IPS-20b (cell line): ENCODE results near the gene FCER2.

Experiments
- H3K27ac ChIP-seq: one replicate; pipeline ENCODE4 v1.5.1; 2013; ENCODE audit warnings: low read length
- H3K27me3 ChIP-seq: 2 replicates; pipeline ENCODE4 v1.6.1; 2013; ENCODE audit warnings: mild to moderate bottlenecking, low read length, inconsistent platforms; ENCODE audit not compliant: insufficient read depth
- H3K36me3 ChIP-seq: 2 replicates; pipeline ENCODE4 v1.6.1; 2013; ENCODE audit warnings: low read depth, mild to moderate bottlenecking, inconsistent platforms, low read length, moderate library complexity; ENCODE audit not compliant: insufficient read depth
- H3K4me1 ChIP-seq: 2 replicates; pipeline ENCODE4 v1.6.1; 2013; ENCODE audit warnings: mild to moderate bottlenecking, control low read depth, inconsistent platforms, low read length, moderate library complexity; ENCODE audit not compliant: insufficient read depth
- H3K4me3 ChIP-seq: 2 replicates; pipeline ENCODE4 v1.5.1; 2013; ENCODE audit warnings: mild to moderate bottlenecking, low read length, inconsistent platforms
- H3K9ac ChIP-seq: 2 replicates; pipeline ENCODE4 v1.6.1; 2013; ENCODE audit warnings: low read depth, mild to moderate bottlenecking, inconsistent platforms, low read length, moderate library complexity
- H3K9me3 ChIP-seq: 2 replicates; pipeline ENCODE4 v1.6.1; 2013; ENCODE audit warnings: mild to moderate bottlenecking, low read depth, low read length, inconsistent platforms; ENCODE audit not compliant: insufficient read depth

FCER2 gene

GRCh38 chr19:7679771-7680605, 21.9 kb downstream of the FCER2 start:
- peaks cover 28% of the 10 kb centered on the region for H3K27me3 ChIP-seq
- H3K36me3 ChIP-seq: peaks cover 15% of the 10 kb centered on the region
- no peak overlapping the region for H3K9ac ChIP-seq
- H3K27ac ChIP-seq: no peak overlapping the region
- H3K4me1 ChIP-seq: no peaks in the 10 kb centered on the region; the same call in 1 of the 2 replicates
- H3K4me3 ChIP-seq: peak overlapping the region; percentile 87; the same call in 1 of the 2 replicates
- H3K9me3 ChIP-seq: no peaks in the 10 kb centered on the region

GRCh38 chr19:7678971-7679751, 22.8 kb downstream of the FCER2 start:
- Histone ChIP-seq H3K4me3 (no peak overlapping the region), H3K9ac (no peak overlapping the region), H3K27me3 (peaks cover 28% of the 10 kb centered on the region), H3K36me3 (peaks cover 15% of the 10 kb centered on the region), H3K4me1 (no peaks in the 10 kb centered on the region; the same call in 1 of the 2 replicates), H3K27ac (no peak overlapping the region), H3K9me3 (no peaks in the 10 kb centered on the region)

- no peak overlapping the region for H3K27ac ChIP-seq
- peaks cover 7% of the 10 kb centered on the region for H3K36me3 ChIP-seq
- peaks cover 41% of the 10 kb centered on the region for H3K27me3 ChIP-seq
- H3K4me1 ChIP-seq: no peaks in the 10 kb centered on the region; the same call in 1 of the 2 replicates
- no peaks in the 10 kb centered on the region for H3K9me3 ChIP-seq
- H3K4me3 ChIP-seq: no peak overlapping the region
- H3K9ac ChIP-seq: no peak overlapping the region
These were observed 24.1 kb downstream of the FCER2 start for GRCh38 chr19:7677669-7678311.

- Histone ChIP-seq H3K4me3 (no peak within 1 kb of the TSS), H3K27ac (no peak within 1 kb of the TSS), H3K9me3 (no peaks in the 10 kb centered on the region), H3K9ac (no peak within 1 kb of the TSS), H3K36me3 (no peaks in the 10 kb centered on the region), H3K4me1 (no peaks in the 10 kb centered on the region; the same call in 1 of the 2 replicates), H3K27me3 (peaks cover 50% of the 10 kb centered on the region)
These were observed 25.1 kb downstream of the FCER2 start, which contains the start of gene MCEMP1 for GRCh38 chr19:7676854-7677253. MCEMP1 (plus strand) TSS chr19:7677090; CDS start chr19:7677121, 31 bp downstream.

GRCh38 chr19:7676376-7676775, 25.6 kb downstream of the FCER2 start:
- H3K9ac ChIP-seq: no peak overlapping the region
- peaks cover 55% of the 10 kb centered on the region for H3K27me3 ChIP-seq
- H3K4me1 ChIP-seq: no peaks in the 10 kb centered on the region; the same call in 1 of the 2 replicates
- no peak overlapping the region for H3K4me3 ChIP-seq
- no peaks in the 10 kb centered on the region for H3K36me3 ChIP-seq
- H3K27ac ChIP-seq: no peak overlapping the region
- no peaks in the 10 kb centered on the region for H3K9me3 ChIP-seq

- no peaks in the 10 kb centered on the region for H3K9me3 ChIP-seq
- peak overlapping the region; percentile 36; the same call in 1 of the 2 replicates for H3K4me3 ChIP-seq
- no peak overlapping the region for H3K27ac ChIP-seq
- peaks cover 69% of the 10 kb centered on the region for H3K27me3 ChIP-seq
- no peak overlapping the region for H3K9ac ChIP-seq
- H3K36me3 ChIP-seq: no peaks in the 10 kb centered on the region
- H3K4me1 ChIP-seq: no peaks in the 10 kb centered on the region; the same call in 1 of the 2 replicates
These were observed 27.6 kb downstream of the FCER2 start for GRCh38 chr19:7674010-7675005.

GRCh38 chr19:7672522-7672921, 29.4 kb downstream of the FCER2 start:
- Histone ChIP-seq H3K4me1 (no peaks in the 10 kb centered on the region; the same call in 1 of the 2 replicates), H3K4me3 (no peak overlapping the region), H3K27ac (no peak overlapping the region), H3K9me3 (no peaks in the 10 kb centered on the region), H3K36me3 (no peaks in the 10 kb centered on the region), H3K27me3 (peaks cover 74% of the 10 kb centered on the region), H3K9ac (no peak overlapping the region)

GRCh38 chr19:7670790-7671189, 31.1 kb downstream of the FCER2 start:
- peak overlapping the region; percentile 51; the same call in 1 of the 2 replicates for H3K9ac ChIP-seq

GRCh38 chr19:7670150-7670783, 31.7 kb downstream of the FCER2 start:
- H3K4me1 ChIP-seq: no peaks in the 10 kb centered on the region
- H3K36me3 ChIP-seq: no peaks in the 10 kb centered on the region
- H3K9me3 ChIP-seq: no peaks in the 10 kb centered on the region
- no peak overlapping the region for H3K27ac ChIP-seq
- H3K27me3 ChIP-seq: peaks cover 64% of the 10 kb centered on the region
- H3K4me3 ChIP-seq: peak overlapping the region; percentile 76
- peak overlapping the region; percentile 51; the same call in 1 of the 2 replicates for H3K9ac ChIP-seq

More at GRCh38 chr19:7670790-7671189, 31.1 kb downstream of the FCER2 start:
- H3K9me3 ChIP-seq: no peaks in the 10 kb centered on the region
- peak overlapping the region; percentile 76 for H3K4me3 ChIP-seq
- H3K36me3 ChIP-seq: no peaks in the 10 kb centered on the region
- no peak overlapping the region for H3K27ac ChIP-seq
- peaks cover 64% of the 10 kb centered on the region for H3K27me3 ChIP-seq
- H3K4me1 ChIP-seq: no peaks in the 10 kb centered on the region

- no peaks in the 10 kb centered on the region for H3K4me1 ChIP-seq
- H3K27ac ChIP-seq: no peak overlapping the region
- no peaks in the 10 kb centered on the region for H3K36me3 ChIP-seq
- no peaks in the 10 kb centered on the region for H3K9me3 ChIP-seq
- peak overlapping the region; percentile 48 for H3K4me3 ChIP-seq
- H3K27me3 ChIP-seq: peaks cover 64% of the 10 kb centered on the region
- no peak overlapping the region for H3K9ac ChIP-seq
These were observed 32.3 kb downstream of the FCER2 start for GRCh38 chr19:7669641-7670040.
